Neural cell (in vitro differentiated cells): ENCODE results near the gene LOXHD1. TPM values are rescaled to one million over a fixed set of nuclear protein-coding genes. Genes with fewer than 3 reads are reported as not detected.

Experiments
- H2AFZ ChIP-seq: fragments of 200-600, 300-800 bp; sonication (generic), shearing (Covaris generic); 2 replicates; pipeline ENCODE4 v1.6.0; 2014; ENCODE audit warnings: low read depth, mild to moderate bottlenecking, antibody characterized with exemption, low read length, moderate library complexity
- H3F3A ChIP-seq: fragments of 200-600 bp; shearing (Covaris generic); 2 replicates; pipeline ENCODE4 v1.6.1; 2016; ENCODE audit warnings: mild to moderate bottlenecking, moderate library complexity, mixed read lengths, antibody characterized with exemption, low read length; ENCODE audit not compliant: insufficient read depth, poor library complexity, severe bottlenecking
- H3K27ac ChIP-seq: fragments of 200-600, 300-800 bp; sonication (generic), shearing (Covaris generic); 2 replicates; pipeline ENCODE4 v1.5.1; 2014; ENCODE audit warnings: mild to moderate bottlenecking, low read length, moderate library complexity
- H3K27me3 ChIP-seq: fragments of 300-800, 200-600 bp; sonication (generic), shearing (Covaris generic); 2 replicates; pipeline ENCODE4 v1.6.0; 2014; ENCODE audit warnings: mild to moderate bottlenecking, low read depth, low read length, moderate library complexity; ENCODE audit not compliant: insufficient read depth
- H3K36me3 ChIP-seq: fragments of 300-800, 200-600 bp; sonication (generic), shearing (Covaris generic); 2 replicates; pipeline ENCODE4 v1.5.1; 2014; ENCODE audit warnings: mild to moderate bottlenecking, antibody characterized with exemption, low read length, moderate library complexity; ENCODE audit not compliant: insufficient read depth
- H3K4me2 ChIP-seq: fragments of 300-800, 200-600 bp; sonication (generic), shearing (Covaris generic); 2 replicates; pipeline ENCODE4 v1.6.0; 2014; ENCODE audit warnings: mild to moderate bottlenecking, low read length
- H3K4me3 ChIP-seq: fragments of 300-800, 200-600 bp; sonication (generic), shearing (Covaris generic); 2 replicates; pipeline ENCODE4 v1.5.1; 2014; ENCODE audit warnings: mild to moderate bottlenecking, low read length, moderate library complexity
- H3K79me2 ChIP-seq: fragments of 200-600 bp; shearing (Covaris generic); replicated peaks from 2 replicates; pipeline ENCODE4 v1.6.0; 2014; ENCODE audit warnings: mild to moderate bottlenecking, low read length, moderate library complexity; ENCODE audit not compliant: insufficient read depth
- H3K9ac ChIP-seq: fragments of 300-800, 200-600 bp; sonication (generic), shearing (Covaris generic); 2 replicates; pipeline ENCODE4 v1.6.1; 2016; ENCODE audit warnings: mild to moderate bottlenecking, low read length, mixed read lengths
- H3K9me2 ChIP-seq: fragments of 200-600 bp; shearing (Covaris generic); 2 replicates; pipeline ENCODE4 v1.6.1; 2016; ENCODE audit warnings: mild to moderate bottlenecking, low read length, mixed read lengths; ENCODE audit not compliant: insufficient read depth
- H3K9me3 ChIP-seq: fragments of 200-600, 300-800 bp; sonication (generic), shearing (Covaris generic); 2 replicates; pipeline ENCODE4 v1.6.1; 2016; ENCODE audit warnings: mild to moderate bottlenecking, mixed run types, low read length, moderate library complexity, mixed read lengths
- H4K20me1 ChIP-seq: fragments of 200-600 bp; shearing (Covaris generic); 2 replicates; pipeline ENCODE4 v1.6.1; 2016; ENCODE audit warnings: mild to moderate bottlenecking, mixed run types; ENCODE audit not compliant: insufficient read depth
- CTCF ChIP-seq: fragments of 450-650 bp; IDR thresholded peaks from 2 replicates; pipeline ENCODE4 v1.5.1; 2014; ENCODE audit warnings: antibody characterized with exemption, mild to moderate bottlenecking, moderate library complexity; ENCODE audit not compliant: poor library complexity, severe bottlenecking
- EP300 ChIP-seq: fragments of 450-650 bp; conservative IDR thresholded peaks from 2 replicates; pipeline ENCODE4 v1.6.1; 2014; ENCODE audit warnings: antibody characterized with exemption, mild to moderate bottlenecking, moderate library complexity; ENCODE audit not compliant: poor library complexity, severe bottlenecking
- EZH2 ChIP-seq: fragments of 200-600, 300-800 bp; shearing (Covaris generic), sonication (generic); IDR thresholded peaks from 2 replicates; pipeline ENCODE4 v1.6.1; 2014; ENCODE audit warnings: antibody characterized with exemption, low read length, borderline replicate concordance, mild to moderate bottlenecking; ENCODE audit not compliant: insufficient read depth, poor library complexity, severe bottlenecking
- MXI1 ChIP-seq: fragments of 450-650 bp; conservative IDR thresholded peaks from 2 replicates; pipeline ENCODE4 v1.6.1; 2014; ENCODE audit warnings: antibody characterized with exemption, mild to moderate bottlenecking; ENCODE audit not compliant: poor library complexity, severe bottlenecking
- POLR2AphosphoS5 ChIP-seq: IDR thresholded peaks from 2 replicates; pipeline ENCODE4 v1.6.1; 2012
- RAD21 ChIP-seq: fragments of 450-650 bp; conservative IDR thresholded peaks from 2 replicates; pipeline ENCODE4 v1.6.1; 2014; ENCODE audit warnings: antibody characterized with exemption, mild to moderate bottlenecking, moderate library complexity
- REST ChIP-seq: IDR thresholded peaks from 2 replicates; pipeline ENCODE4 v1.6.1; 2012; ENCODE audit warnings: borderline replicate concordance
- SMC3 ChIP-seq: fragments of 450-650 bp; conservative IDR thresholded peaks from 2 replicates; pipeline ENCODE4 v1.6.1; 2014; ENCODE audit warnings: antibody characterized with exemption, mild to moderate bottlenecking, moderate library complexity; ENCODE audit not compliant: poor library complexity
- TAF1 ChIP-seq: IDR thresholded peaks from 2 replicates; pipeline ENCODE4 v1.6.1; 2012; ENCODE audit warnings: low read depth
- polyA plus RNA-seq: library from polyadenylated mRNA; depleted of rRNA; stranded (reverse); fragments of >200 nt; gene quantifications from 2 replicates; pipeline ENCODE4 v1.2.3, GENCODE V29; 2014

The LOXHD1 gene
- polyA plus RNA-seq, 1 donor from 2014 or later: not detected

DNA sequence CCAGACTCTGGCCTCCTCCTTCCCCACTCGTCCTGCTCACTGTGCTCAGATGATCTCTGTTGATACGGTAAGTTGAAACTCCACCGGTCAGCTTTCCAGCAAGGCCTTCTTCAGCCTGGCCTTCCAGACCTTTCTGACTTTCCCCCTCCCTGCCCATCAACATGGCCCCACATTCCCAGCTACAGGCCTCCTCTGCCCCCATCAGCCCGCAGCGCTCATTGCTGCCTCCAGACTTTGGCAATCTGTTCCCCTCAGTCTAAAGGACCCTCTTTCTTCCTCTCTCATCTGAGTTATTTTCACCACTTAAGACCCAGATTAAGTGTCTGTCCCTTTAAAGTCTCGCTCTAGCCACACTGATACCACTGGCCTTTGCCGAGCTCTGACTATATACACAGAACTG lies 10.6 kb downstream of the LOXHD1 start:
- no peak overlapping the region for H3K4me2 ChIP-seq
- H3K27me3 ChIP-seq: no peaks in the 10 kb centered on the region
- no peaks in the 10 kb centered on the region for H3F3A ChIP-seq
- no peaks in the 10 kb centered on the region for H3K36me3 ChIP-seq
- H3K9me3 ChIP-seq: no peaks in the 10 kb centered on the region
- H3K79me2 ChIP-seq: no peaks in the 10 kb centered on the region
- H3K27ac ChIP-seq: no peak overlapping the region
- no peak overlapping the region for H3K9ac ChIP-seq
- no peaks in the 10 kb centered on the region for H3K9me2 ChIP-seq
- H3K4me3 ChIP-seq: no peak overlapping the region
- no peak for TF ChIP-seq EZH2
- no peak for TF ChIP-seq TAF1
- no peak for TF ChIP-seq REST
- no peak for TF ChIP-seq POLR2AphosphoS5
- no peak for TF ChIP-seq SMC3
- TF ChIP-seq EP300: no peak
- TF ChIP-seq RAD21: no peak
- TF ChIP-seq CTCF: no peak
- TF ChIP-seq MXI1: no peak
- no peaks in the 10 kb centered on the region for H4K20me1 ChIP-seq
- H2AFZ ChIP-seq: no peak overlapping the region

- no peak for TF ChIP-seq REST
- no peak for TF ChIP-seq TAF1
- no peak for TF ChIP-seq SMC3
- TF ChIP-seq EZH2: no peak
- TF ChIP-seq POLR2AphosphoS5: no peak
- TF ChIP-seq EP300: no peak
- TF ChIP-seq RAD21: no peak
- no peak for TF ChIP-seq CTCF
- no peak for TF ChIP-seq MXI1
- H3K36me3 ChIP-seq: no peaks in the 10 kb centered on the region
- no peaks in the 10 kb centered on the region for H3K9me2 ChIP-seq
- H3K27ac ChIP-seq: no peak overlapping the region
- no peaks in the 10 kb centered on the region for H3K27me3 ChIP-seq
- no peak overlapping the region for H3K4me3 ChIP-seq
- H3F3A ChIP-seq: no peaks in the 10 kb centered on the region
- H4K20me1 ChIP-seq: no peaks in the 10 kb centered on the region
- no peaks in the 10 kb centered on the region for H3K9me3 ChIP-seq
- H3K79me2 ChIP-seq: no peaks in the 10 kb centered on the region
- no peak overlapping the region for H3K9ac ChIP-seq
- no peak overlapping the region for H2AFZ ChIP-seq
- no peak overlapping the region for H3K4me2 ChIP-seq
Observed at GRCh38 chr18:46642561-46642960, 14.5 kb downstream of the LOXHD1 start.
